HG03280 (cell line): ENCODE data around the gene SPON1.
"Not testable (repeated sequence)": the region's sequence is repeated elsewhere in the genome, so short reads cannot be mapped to it uniquely, and the experiment has no call there.

Experiments
- ATAC-seq: cut with Tn5 transposase; IDR thresholded peaks from one replicate; pipeline ENCODE4 v1.9.1; 2021; ENCODE audit warnings: mild to moderate bottlenecking, moderate library complexity; ENCODE audit not compliant: unreplicated experiment

SPON1 gene

GRCh38 chr11:13974631-13975030, 12.1 kb downstream of the SPON1 start:
- ATAC-seq = no peak

- no peak for ATAC-seq
These were observed 20.7 kb downstream of the SPON1 start for GRCh38 chr11:13983081-13983751.

- ATAC-seq = no peak
These were observed 22.3 kb downstream of the SPON1 start for GRCh38 chr11:13984616-13985450.

GRCh38 chr11:13986695-13987094, 24.2 kb downstream of the SPON1 start:
- not testable (repeated sequence) for ATAC-seq

GRCh38 chr11:13992158-13992856, 29.8 kb downstream of the SPON1 start:
- ATAC-seq = not testable (repeated sequence)

GRCh38 chr11:13993096-13993765, 30.7 kb downstream of the SPON1 start:
- no peak for ATAC-seq

- ATAC-seq = no peak
These were observed 35.4 kb downstream of the SPON1 start for GRCh38 chr11:13997881-13998280.

- ATAC-seq = no peak
These were observed 37.2 kb downstream of the SPON1 start for GRCh38 chr11:13999704-14000103.

GRCh38 chr11:14001597-14001996, 39.1 kb downstream of the SPON1 start:
- no peak for ATAC-seq

- ATAC-seq = no peak
These were observed 45.0 kb downstream of the SPON1 start for GRCh38 chr11:14007566-14007965.

GRCh38 chr11:14010665-14011064, 48.1 kb downstream of the SPON1 start:
- ATAC-seq = no peak

- ATAC-seq = no peak
These were observed 50.3 kb downstream of the SPON1 start for GRCh38 chr11:14012846-14013245.

- ATAC-seq = no peak
These were observed 53.2 kb downstream of the SPON1 start for GRCh38 chr11:14015711-14016110.

GRCh38 chr11:14018441-14018840, 55.9 kb downstream of the SPON1 start:
- no peak for ATAC-seq

GRCh38 chr11:14021738-14022137, 59.2 kb downstream of the SPON1 start:
- ATAC-seq = no peak

GRCh38 chr11:14022251-14022650, 59.7 kb downstream of the SPON1 start:
- ATAC-seq = no peak

GRCh38 chr11:14022821-14023220, 60.3 kb downstream of the SPON1 start:
- ATAC-seq = no peak

- ATAC-seq = no peak
These were observed 64.4 kb downstream of the SPON1 start for GRCh38 chr11:14026961-14027360.

- ATAC-seq = no peak
These were observed 65.0 kb downstream of the SPON1 start for GRCh38 chr11:14027525-14027924.

GRCh38 chr11:14029440-14029839, 66.9 kb downstream of the SPON1 start:
- no peak for ATAC-seq
